ENCODE results near the gene RERG. TPM values are rescaled to one million over a fixed set of nuclear protein-coding genes. Genes with fewer than 3 reads are reported as not detected.

RERG gene
- total and polyA plus RNA-seq, 2 experiments from 2014 or later: not detected

GRCh38 chr12:15155271-15155670, 65.9 kb downstream of the RERG start:
- Histone ChIP-seq H2AFZ (no peak overlapping the region), H3F3A (ENCODE audit: insufficient read depth) (no peaks in the 10 kb centered on the region), H3K27ac (no peak overlapping the region), H3K79me2 (ENCODE audit: insufficient read depth) (no peaks in the 10 kb centered on the region), H3K4me1 (ENCODE audit: insufficient read depth) (peaks cover 10% of the 10 kb centered on the region; the same call in 1 of the 2 replicates), H3K9me3 (ENCODE audit: low read depth) (no peaks in the 10 kb centered on the region), H3K4me3 (no peak overlapping the region), H3K9me2 (ENCODE audit: insufficient read depth) (no peaks in the 10 kb centered on the region), H3K4me2 (ENCODE audit: unreplicated experiment) (no peak overlapping the region), H3K27me3 (replicated peaks; ENCODE audit: insufficient read depth) (peaks cover 37% of the 10 kb centered on the region), H3K9ac (no peak overlapping the region), H3K36me3 (ENCODE audit: low read depth) (no peaks in the 10 kb centered on the region), H4K20me1 (ENCODE audit: insufficient read depth) (no peaks in the 10 kb centered on the region)
- DNase-seq: no peak
- TF ChIP-seq EZH2phosphoT487 (IDR thresholded peaks at IDR 0.05; ENCODE audit: insufficient read depth, low read depth) (no peak), EZH2 (IDR thresholded peaks at IDR 0.05; ENCODE audit: insufficient read depth, poor library complexity, severe bottlenecking) (no peak)
- in situ Hi-C loops (cut with MboI): no loop called here
- WGBS, 2 experiments (ENCODE audit: low coverage in 1 of 2, low lambda C conversion rate in 2 of 2, missing lambda C conversion rate in 2 of 2): 79 to 86% methylated on average over 1 of the region's 1 CpG

- H3K4me1 ChIP-seq (ENCODE audit: insufficient read depth): peaks cover 10% of the 10 kb centered on the region; the same call in 1 of the 2 replicates
- H3F3A ChIP-seq (ENCODE audit: insufficient read depth): no peaks in the 10 kb centered on the region
- H3K9ac ChIP-seq: no peak overlapping the region
- no peak overlapping the region for H2AFZ ChIP-seq
- no peak overlapping the region for H3K4me2 ChIP-seq (ENCODE audit: unreplicated experiment)
- 10 to 13% methylated on average over 3 of the region's 3 CpGs for WGBS, 2 experiments (ENCODE audit: low coverage in 1 of 2, low lambda C conversion rate in 2 of 2, missing lambda C conversion rate in 2 of 2)
- TF ChIP-seq EZH2phosphoT487 (IDR thresholded peaks at IDR 0.05; ENCODE audit: insufficient read depth, low read depth) (no peak), EZH2 (IDR thresholded peaks at IDR 0.05; ENCODE audit: insufficient read depth, poor library complexity, severe bottlenecking) (no peak)
- in situ Hi-C loops (cut with MboI): no loop called here
- no peaks in the 10 kb centered on the region for H3K36me3 ChIP-seq (ENCODE audit: low read depth)
- DNase-seq: no peak
- H3K9me2 ChIP-seq (ENCODE audit: insufficient read depth): no peaks in the 10 kb centered on the region
- no peaks in the 10 kb centered on the region for H3K79me2 ChIP-seq (ENCODE audit: insufficient read depth)
- H3K27me3 ChIP-seq (replicated peaks; ENCODE audit: insufficient read depth): peaks cover 48% of the 10 kb centered on the region
- no peak overlapping the region for H3K27ac ChIP-seq
- no peaks in the 10 kb centered on the region for H3K9me3 ChIP-seq (ENCODE audit: low read depth)
- no peak overlapping the region for H3K4me3 ChIP-seq
- no peaks in the 10 kb centered on the region for H4K20me1 ChIP-seq (ENCODE audit: insufficient read depth)
Observed at GRCh38 chr12:15154103-15154502, 67.1 kb downstream of the RERG start.

- peaks cover 53% of the 10 kb centered on the region for H3K27me3 ChIP-seq (replicated peaks; ENCODE audit: insufficient read depth)
- H3K27ac ChIP-seq: no peak overlapping the region
- H3K79me2 ChIP-seq (ENCODE audit: insufficient read depth): no peaks in the 10 kb centered on the region
- TF ChIP-seq EZH2 (IDR thresholded peaks at IDR 0.05; ENCODE audit: insufficient read depth, poor library complexity, severe bottlenecking) (no peak), EZH2phosphoT487 (IDR thresholded peaks at IDR 0.05; ENCODE audit: insufficient read depth, low read depth) (0 out of 2 replicates have a peak, but pooled peaks have one; percentile 71)
- H3K4me1 ChIP-seq (ENCODE audit: insufficient read depth): peaks cover 10% of the 10 kb centered on the region; the same call in 1 of the 2 replicates
- in situ Hi-C loops (cut with MboI): no loop called here
- H3K4me3 ChIP-seq: no peak overlapping the region
- H2AFZ ChIP-seq: no peak overlapping the region
- H3K9me2 ChIP-seq (ENCODE audit: insufficient read depth): no peaks in the 10 kb centered on the region
- H3K9ac ChIP-seq: no peak overlapping the region
- H3K9me3 ChIP-seq (ENCODE audit: low read depth): no peaks in the 10 kb centered on the region
- peak; percentile 61 for DNase-seq
- no peaks in the 10 kb centered on the region for H3K36me3 ChIP-seq (ENCODE audit: low read depth)
- H4K20me1 ChIP-seq (ENCODE audit: insufficient read depth): no peaks in the 10 kb centered on the region
- no peak overlapping the region for H3K4me2 ChIP-seq (ENCODE audit: unreplicated experiment)
- WGBS, 2 experiments (ENCODE audit: low coverage in 1 of 2, low lambda C conversion rate in 2 of 2, missing lambda C conversion rate in 2 of 2): 2 to 5% methylated on average over 2 of the region's 2 CpGs
- H3F3A ChIP-seq (ENCODE audit: insufficient read depth): no peaks in the 10 kb centered on the region
Observed at GRCh38 chr12:15152868-15153267, 68.3 kb downstream of the RERG start.

GRCh38 chr12:15152456-15152855, 68.8 kb downstream of the RERG start:
- H3K36me3 ChIP-seq (ENCODE audit: low read depth): no peaks in the 10 kb centered on the region
- 3% methylated on average over 1 of the region's 1 CpG for WGBS, 2 experiments (ENCODE audit: low coverage in 1 of 2, low lambda C conversion rate in 2 of 2, missing lambda C conversion rate in 2 of 2)
- DNase-seq: peak; percentile 37
- no peaks in the 10 kb centered on the region for H3K9me2 ChIP-seq (ENCODE audit: insufficient read depth)
- H3K9ac ChIP-seq: no peak overlapping the region
- H2AFZ ChIP-seq: no peak overlapping the region
- no peak overlapping the region for H3K4me3 ChIP-seq
- peaks cover 57% of the 10 kb centered on the region for H3K27me3 ChIP-seq (replicated peaks; ENCODE audit: insufficient read depth)
- in situ Hi-C loops (cut with MboI): no loop called here
- H3F3A ChIP-seq (ENCODE audit: insufficient read depth): no peaks in the 10 kb centered on the region
- H3K79me2 ChIP-seq (ENCODE audit: insufficient read depth): no peaks in the 10 kb centered on the region
- H3K27ac ChIP-seq: no peak overlapping the region
- no peaks in the 10 kb centered on the region for H3K9me3 ChIP-seq (ENCODE audit: low read depth)
- H3K4me2 ChIP-seq (ENCODE audit: unreplicated experiment): no peak overlapping the region
- no peak for TF ChIP-seq EZH2 (IDR thresholded peaks at IDR 0.05; ENCODE audit: insufficient read depth, poor library complexity, severe bottlenecking)
- TF ChIP-seq EZH2phosphoT487 (IDR thresholded peaks at IDR 0.05; ENCODE audit: insufficient read depth, low read depth): no peak
- H3K4me1 ChIP-seq (ENCODE audit: insufficient read depth): peaks cover 10% of the 10 kb centered on the region; the same call in 1 of the 2 replicates
- H4K20me1 ChIP-seq (ENCODE audit: insufficient read depth): no peaks in the 10 kb centered on the region
